HG03432 (cell line): Measurements from ENCODE around the gene SRRM1.
"Not testable (repeated sequence)": the region's sequence is repeated elsewhere in the genome, so short reads cannot be mapped to it uniquely, and the experiment has no call there.

ENCODE experiments used
- ATAC-seq: cut with Tn5 transposase; IDR thresholded peaks from one replicate; pipeline ENCODE4 v1.9.1; 2021; ENCODE audit warnings: mild to moderate bottlenecking, moderate library complexity; ENCODE audit not compliant: unreplicated experiment

SRRM1 gene

GRCh38 chr1:24693827-24694379 lies 50.8 kb downstream of the SRRM1 start:
- no peak for ATAC-seq

GRCh38 chr1:24694380-24694843 lies 51.3 kb downstream of the SRRM1 start:
- peak; percentile 60 for ATAC-seq

GRCh38 chr1:24695202-24695974 lies 52.3 kb downstream of the SRRM1 start:
- ATAC-seq = no peak

- ATAC-seq = no peak
These were observed 53.1 kb downstream of the SRRM1 start for GRCh38 chr1:24696041-24696755.

- no peak for ATAC-seq
These were observed 53.7 kb downstream of the SRRM1 start for GRCh38 chr1:24696756-24697330.

GRCh38 chr1:24697453-24698001 lies 54.4 kb downstream of the SRRM1 start:
- ATAC-seq = not testable (repeated sequence)

GRCh38 chr1:24698326-24698725 lies 55.2 kb downstream of the SRRM1 start:
- ATAC-seq = not testable (repeated sequence)

- no peak for ATAC-seq
These were observed 56.5 kb downstream of the SRRM1 start for GRCh38 chr1:24699628-24700027.

GRCh38 chr1:24702511-24703293 lies 59.6 kb downstream of the SRRM1 start:
- no peak for ATAC-seq

- ATAC-seq = no peak
These were observed 61.5 kb downstream of the SRRM1 start for GRCh38 chr1:24704411-24705259.

GRCh38 chr1:24705260-24706073 lies 62.4 kb downstream of the SRRM1 start:
- ATAC-seq = no peak

- ATAC-seq = not testable (repeated sequence)
These were observed 62.9 kb downstream of the SRRM1 start for GRCh38 chr1:24706074-24706389.

GRCh38 chr1:24707687-24708086 lies 64.6 kb downstream of the SRRM1 start:
- no peak for ATAC-seq

- ATAC-seq = no peak
These were observed 65.8 kb downstream of the SRRM1 start for GRCh38 chr1:24708938-24709337.

- no peak for ATAC-seq
These were observed 66.8 kb downstream of the SRRM1 start for GRCh38 chr1:24709791-24710441.

GRCh38 chr1:24711329-24711728 lies 68.2 kb downstream of the SRRM1 start:
- ATAC-seq = no peak

- no peak for ATAC-seq
These were observed 70.1 kb downstream of the SRRM1 start for GRCh38 chr1:24713176-24713575.

- no peak for ATAC-seq
These were observed 70.6 kb downstream of the SRRM1 start for GRCh38 chr1:24713736-24714135.
